Measurements from ENCODE around the gene PITPNM1. TPM values are rescaled to one million over a fixed set of nuclear protein-coding genes. Genes with fewer than 3 reads are reported as not detected.

PITPNM1 gene
- total RNA-seq, 1 experiment from 2014 or later = 70.4 TPM

DNA sequence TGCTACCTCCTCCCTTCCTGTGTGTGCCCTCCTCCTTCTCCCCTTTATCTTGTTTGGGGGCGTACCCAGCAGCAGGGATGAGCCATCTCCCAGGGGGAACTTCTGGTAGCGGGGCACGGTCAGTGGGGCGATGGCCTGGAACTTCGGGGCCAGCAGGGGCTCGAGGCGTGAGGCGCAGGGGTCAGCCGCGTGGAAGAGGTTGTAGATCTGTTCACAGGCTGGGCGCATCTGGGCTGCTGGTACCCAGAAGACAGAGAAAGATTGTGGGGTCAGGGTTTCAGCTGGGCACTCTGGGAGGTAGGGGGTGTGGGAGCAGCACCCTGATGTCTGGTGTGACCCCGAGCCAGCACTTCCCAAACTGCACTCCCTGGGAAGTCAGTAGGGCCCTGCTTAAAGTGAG is 9.1 kb downstream of the PITPNM1 start:
- no peak for DNase-seq (ENCODE audit: low read depth, low spot score)
- TF ChIP-seq, protein P1, sequence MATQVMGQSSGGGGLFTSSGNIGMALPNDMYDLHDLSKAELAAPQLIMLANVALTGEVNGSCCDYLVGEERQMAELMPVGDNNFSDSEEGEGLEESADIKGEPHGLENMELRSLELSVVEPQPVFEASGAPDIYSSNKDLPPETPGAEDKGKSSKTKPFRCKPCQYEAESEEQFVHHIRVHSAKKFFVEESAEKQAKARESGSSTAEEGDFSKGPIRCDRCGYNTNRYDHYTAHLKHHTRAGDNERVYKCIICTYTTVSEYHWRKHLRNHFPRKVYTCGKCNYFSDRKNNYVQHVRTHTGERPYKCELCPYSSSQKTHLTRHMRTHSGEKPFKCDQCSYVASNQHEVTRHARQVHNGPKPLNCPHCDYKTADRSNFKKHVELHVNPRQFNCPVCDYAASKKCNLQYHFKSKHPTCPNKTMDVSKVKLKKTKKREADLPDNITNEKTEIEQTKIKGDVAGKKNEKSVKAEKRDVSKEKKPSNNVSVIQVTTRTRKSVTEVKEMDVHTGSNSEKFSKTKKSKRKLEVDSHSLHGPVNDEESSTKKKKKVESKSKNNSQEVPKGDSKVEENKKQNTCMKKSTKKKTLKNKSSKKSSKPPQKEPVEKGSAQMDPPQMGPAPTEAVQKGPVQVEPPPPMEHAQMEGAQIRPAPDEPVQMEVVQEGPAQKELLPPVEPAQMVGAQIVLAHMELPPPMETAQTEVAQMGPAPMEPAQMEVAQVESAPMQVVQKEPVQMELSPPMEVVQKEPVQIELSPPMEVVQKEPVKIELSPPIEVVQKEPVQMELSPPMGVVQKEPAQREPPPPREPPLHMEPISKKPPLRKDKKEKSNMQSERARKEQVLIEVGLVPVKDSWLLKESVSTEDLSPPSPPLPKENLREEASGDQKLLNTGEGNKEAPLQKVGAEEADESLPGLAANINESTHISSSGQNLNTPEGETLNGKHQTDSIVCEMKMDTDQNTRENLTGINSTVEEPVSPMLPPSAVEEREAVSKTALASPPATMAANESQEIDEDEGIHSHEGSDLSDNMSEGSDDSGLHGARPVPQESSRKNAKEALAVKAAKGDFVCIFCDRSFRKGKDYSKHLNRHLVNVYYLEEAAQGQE (IDR thresholded peaks at IDR 0.05; ENCODE audit: insufficient read depth in 1 of 2, low read depth in 2 of 2, low read length in 1 of 2) = no peak
- TF ChIP-seq, protein P2, sequence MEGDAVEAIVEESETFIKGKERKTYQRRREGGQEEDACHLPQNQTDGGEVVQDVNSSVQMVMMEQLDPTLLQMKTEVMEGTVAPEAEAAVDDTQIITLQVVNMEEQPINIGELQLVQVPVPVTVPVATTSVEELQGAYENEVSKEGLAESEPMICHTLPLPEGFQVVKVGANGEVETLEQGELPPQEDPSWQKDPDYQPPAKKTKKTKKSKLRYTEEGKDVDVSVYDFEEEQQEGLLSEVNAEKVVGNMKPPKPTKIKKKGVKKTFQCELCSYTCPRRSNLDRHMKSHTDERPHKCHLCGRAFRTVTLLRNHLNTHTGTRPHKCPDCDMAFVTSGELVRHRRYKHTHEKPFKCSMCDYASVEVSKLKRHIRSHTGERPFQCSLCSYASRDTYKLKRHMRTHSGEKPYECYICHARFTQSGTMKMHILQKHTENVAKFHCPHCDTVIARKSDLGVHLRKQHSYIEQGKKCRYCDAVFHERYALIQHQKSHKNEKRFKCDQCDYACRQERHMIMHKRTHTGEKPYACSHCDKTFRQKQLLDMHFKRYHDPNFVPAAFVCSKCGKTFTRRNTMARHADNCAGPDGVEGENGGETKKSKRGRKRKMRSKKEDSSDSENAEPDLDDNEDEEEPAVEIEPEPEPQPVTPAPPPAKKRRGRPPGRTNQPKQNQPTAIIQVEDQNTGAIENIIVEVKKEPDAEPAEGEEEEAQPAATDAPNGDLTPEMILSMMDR (IDR thresholded peaks at IDR 0.05) = no peak
- TF ChIP-seq POLR2AphosphoS5 (IDR thresholded peaks at IDR 0.05; ENCODE audit: low read depth, low read length) (no peak), SIN3A (IDR thresholded peaks at IDR 0.05; ENCODE audit: borderline replicate concordance, insufficient read depth, low read depth, low read length) (no peak), TCF7L2 (IDR thresholded peaks at IDR 0.05; ENCODE audit: low read depth, low read length) (no peak)

DNA sequence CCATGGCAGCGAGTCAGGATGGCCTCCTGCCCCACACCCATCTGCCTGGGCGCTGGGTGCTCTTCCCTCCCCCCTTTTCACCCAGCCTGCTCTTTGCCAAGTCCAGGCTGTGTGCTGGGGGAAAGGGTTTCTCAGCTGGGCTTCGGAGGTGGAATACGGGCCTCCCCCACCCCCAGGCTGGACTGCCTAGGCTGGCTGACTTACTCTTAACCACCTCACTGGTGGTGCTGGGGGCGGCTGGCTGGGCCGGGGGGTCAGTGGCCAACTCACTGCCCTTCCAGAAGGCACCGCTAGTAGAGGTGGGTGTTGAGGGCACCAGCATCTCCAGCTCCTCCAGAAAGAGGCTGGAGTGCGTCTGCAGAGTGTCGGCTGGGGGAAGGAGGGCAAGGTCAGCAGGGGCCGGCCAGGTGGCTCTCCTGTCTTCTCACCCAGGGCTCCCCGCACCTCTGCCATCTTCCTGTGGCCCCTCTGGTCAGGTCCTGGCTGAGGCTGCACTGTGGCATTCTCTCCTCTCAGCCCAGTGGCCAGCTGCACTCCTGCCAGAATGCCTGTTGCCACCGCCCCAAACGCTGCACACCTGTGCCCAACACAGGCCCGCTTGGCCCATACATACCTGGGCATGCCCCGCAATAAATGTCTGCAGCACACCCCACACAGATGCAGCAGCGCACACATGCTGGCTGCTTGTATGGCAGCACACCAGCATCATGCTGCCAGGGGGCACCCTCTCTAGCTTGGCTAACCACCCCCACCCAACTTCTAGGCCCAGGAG is 9.7 kb downstream of the PITPNM1 start:
- no peak for TF ChIP-seq TCF7L2 (IDR thresholded peaks at IDR 0.05; ENCODE audit: low read depth, low read length)
- no peak for TF ChIP-seq POLR2AphosphoS5 (IDR thresholded peaks at IDR 0.05; ENCODE audit: low read depth, low read length)
- TF ChIP-seq SIN3A (IDR thresholded peaks at IDR 0.05; ENCODE audit: borderline replicate concordance, insufficient read depth, low read depth, low read length) = no peak
- TF ChIP-seq, protein P2 (IDR thresholded peaks at IDR 0.05) = no peak
- H3K36me3 ChIP-seq (ENCODE audit: control insufficient read depth, insufficient read depth, low read length) = no peaks in the 10 kb centered on the region
- ATAC-seq (no peak), DNase-seq (ENCODE audit: low read depth, low spot score) (no peak)
- no peaks in the 10 kb centered on the region for H3K27me3 ChIP-seq (ENCODE audit: control insufficient read depth, insufficient read depth, low read length)
- no peaks in the 10 kb centered on the region; the same call in 1 of the 2 replicates for H3K4me1 ChIP-seq (ENCODE audit: control insufficient read depth, insufficient read depth, low read length)
- ChIA-PET POLR2A (no interaction called here), CTCF (no interaction called here)
- in situ Hi-C loops (cut with HindIII; ENCODE audit: low pct_unique_long_range_greater_than_20kb, low sequenced_read_pairs) = no loop called here
- H3K27ac ChIP-seq (ENCODE audit: low read length) = no peak overlapping the region
- intact Hi-C loops (cut with micrococcal nuclease; ENCODE audit: unreplicated experiment) = no loop called here
- H3K9me3 ChIP-seq (ENCODE audit: control insufficient read depth, insufficient read depth, low read depth, low read length) = no peaks in the 10 kb centered on the region
- no TSS peak for BruUV-seq (replicated peaks)
- no peak overlapping the region for H3K4me3 ChIP-seq (ENCODE audit: low read depth in 2 of 2, low read length in 2 of 2)

More for the DNA sequence above, 9.1 kb downstream of the PITPNM1 start:
- BruUV-seq (replicated peaks) = no TSS peak
- no peak for ATAC-seq
- no peaks in the 10 kb centered on the region; the same call in 1 of the 2 replicates for H3K4me1 ChIP-seq (ENCODE audit: control insufficient read depth, insufficient read depth, low read length)
- in situ Hi-C loops (cut with HindIII; ENCODE audit: low pct_unique_long_range_greater_than_20kb, low sequenced_read_pairs) (no loop called here), intact Hi-C loops (cut with micrococcal nuclease; ENCODE audit: unreplicated experiment) (no loop called here)
- no peaks in the 10 kb centered on the region for H3K9me3 ChIP-seq (ENCODE audit: control insufficient read depth, insufficient read depth, low read depth, low read length)
- no peak overlapping the region for H3K4me3 ChIP-seq (ENCODE audit: low read depth in 2 of 2, low read length in 2 of 2)
- H3K36me3 ChIP-seq (ENCODE audit: control insufficient read depth, insufficient read depth, low read length) = no peaks in the 10 kb centered on the region
- ChIA-PET POLR2A (no interaction called here), CTCF (no interaction called here)
- no peaks in the 10 kb centered on the region for H3K27me3 ChIP-seq (ENCODE audit: control insufficient read depth, insufficient read depth, low read length)
- H3K27ac ChIP-seq (ENCODE audit: low read length) = no peak overlapping the region

Data from Panc1 (cell line).